GM18951 (cell line): ENCODE results near the gene TOR1AIP2.
A peak's percentile ranks its signal among the peaks of the same experiment; 100 is the strongest.

Source experiments
- POLR2A ChIP-seq: IDR thresholded peaks from 4 replicates; pipeline ENCODE4 v1.6.1; 2011; ENCODE audit warnings: mild to moderate bottlenecking; ENCODE audit not compliant: insufficient read length, insufficient read depth; ENCODE audit errors: extremely low read depth
- in situ Hi-C: fragments of 300-500 bp; cut with MboI; formaldehyde crosslinking; loops from one replicate; pipeline ENCODE4 v1.12.0; 2022; ENCODE audit warnings: low sequenced_read_pairs, mixed read lengths, inconsistent platforms; ENCODE audit not compliant: unreplicated experiment

Gene TOR1AIP2

GRCh38 chr1:179883745-179884138 is 6.1 kb upstream of the TOR1AIP2 start:
- in situ Hi-C loops: no loop called here
- TF ChIP-seq POLR2A: no peak

GRCh38 chr1:179883040-179883744 is 5.6 kb upstream of the TOR1AIP2 start:
- TF ChIP-seq POLR2A: peak; percentile 23
- in situ Hi-C loops: no loop called here

DNA sequence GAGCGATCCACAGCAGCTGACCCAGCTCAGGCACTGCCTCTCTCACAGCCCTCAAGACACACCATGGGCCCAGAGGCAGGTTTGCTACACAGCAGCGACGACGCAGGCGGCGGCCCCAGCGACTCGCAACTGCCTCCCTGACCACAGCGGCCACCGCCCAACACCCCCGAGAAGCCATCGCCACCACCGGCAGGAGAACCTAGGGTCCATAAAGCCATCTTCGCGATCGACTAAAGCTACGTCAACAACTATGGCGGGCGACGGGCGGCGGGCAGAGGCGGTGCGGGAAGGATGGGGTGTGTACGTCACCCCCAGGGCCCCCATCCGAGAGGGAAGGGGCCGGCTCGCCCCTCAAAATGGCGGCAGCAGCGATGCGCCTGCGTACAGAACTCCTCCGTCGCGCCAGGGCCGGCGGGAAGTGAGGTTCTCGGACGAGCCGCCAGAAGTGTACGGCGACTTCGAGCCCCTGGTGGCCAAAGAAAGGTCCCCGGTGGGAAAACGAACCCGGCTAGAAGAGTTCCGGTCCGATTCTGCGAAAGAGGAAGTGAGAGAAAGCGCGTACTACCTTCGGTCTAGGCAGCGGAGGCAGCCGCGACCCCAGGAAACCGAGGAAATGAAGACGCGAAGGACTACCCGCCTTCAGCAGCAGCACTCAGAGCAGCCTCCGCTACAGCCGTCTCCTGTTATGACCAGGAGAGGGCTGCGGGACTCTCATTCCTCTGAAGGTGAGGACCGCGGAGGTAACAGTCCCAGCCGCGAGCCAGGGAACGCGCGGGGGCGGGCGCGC is 4.8 kb upstream of the TOR1AIP2 start, which contains the start of gene TOR1AIP1:
TSS of gene TOR1AIP1 (plus strand) at position 33 of the 787 bp plus-strand sequence. CDS start at position 251, 218 bp downstream.
- in situ Hi-C loops: no loop called here
- TF ChIP-seq POLR2A: peak; percentile 75

DNA sequence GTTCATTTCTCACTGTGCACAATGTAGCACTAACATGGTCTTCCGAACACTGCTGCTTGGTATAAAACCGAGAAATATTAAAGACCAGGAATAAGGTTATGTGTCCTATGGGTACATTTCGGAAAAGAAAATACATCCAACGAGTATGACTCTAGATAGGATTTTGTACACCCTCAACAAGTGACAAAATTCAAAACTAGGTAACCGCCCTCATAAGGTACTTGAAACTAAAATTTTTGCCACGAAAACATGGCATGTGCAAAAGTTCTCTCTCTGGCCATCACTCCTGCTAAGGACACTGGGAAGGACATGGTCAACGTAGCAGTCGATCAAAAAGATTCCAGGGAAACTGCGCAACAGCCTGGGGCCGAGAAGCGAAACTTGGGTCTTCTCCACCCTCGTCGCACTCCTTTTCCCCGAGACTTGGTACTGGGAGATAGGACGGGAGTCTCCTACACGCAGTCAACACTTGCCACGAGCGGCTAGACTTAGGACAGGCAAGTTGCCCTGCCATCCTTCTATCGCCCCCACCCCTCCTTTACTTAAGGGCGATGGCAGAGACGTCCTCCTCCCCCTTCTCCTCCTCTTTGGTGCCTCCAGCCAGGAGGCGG is 4.1 kb upstream of the TOR1AIP2 start:
- in situ Hi-C loops: no loop called here
- TF ChIP-seq POLR2A: no peak

- in situ Hi-C loops: loop anchor here (10.0 kb wide), 1 partner anchor 295 kb away; no protein-coding TSS in a partner anchor
- TF ChIP-seq POLR2A: no peak
Observed at GRCh38 chr1:179879797-179880196, 2.2 kb upstream of the TOR1AIP2 start.

GRCh38 chr1:179876300-179876715 is 1.3 kb downstream of the TOR1AIP2 start:
- no peak for TF ChIP-seq POLR2A
- in situ Hi-C loops: loop anchor here (10.0 kb wide), 1 partner anchor 298 kb away; no protein-coding TSS in a partner anchor

DNA sequence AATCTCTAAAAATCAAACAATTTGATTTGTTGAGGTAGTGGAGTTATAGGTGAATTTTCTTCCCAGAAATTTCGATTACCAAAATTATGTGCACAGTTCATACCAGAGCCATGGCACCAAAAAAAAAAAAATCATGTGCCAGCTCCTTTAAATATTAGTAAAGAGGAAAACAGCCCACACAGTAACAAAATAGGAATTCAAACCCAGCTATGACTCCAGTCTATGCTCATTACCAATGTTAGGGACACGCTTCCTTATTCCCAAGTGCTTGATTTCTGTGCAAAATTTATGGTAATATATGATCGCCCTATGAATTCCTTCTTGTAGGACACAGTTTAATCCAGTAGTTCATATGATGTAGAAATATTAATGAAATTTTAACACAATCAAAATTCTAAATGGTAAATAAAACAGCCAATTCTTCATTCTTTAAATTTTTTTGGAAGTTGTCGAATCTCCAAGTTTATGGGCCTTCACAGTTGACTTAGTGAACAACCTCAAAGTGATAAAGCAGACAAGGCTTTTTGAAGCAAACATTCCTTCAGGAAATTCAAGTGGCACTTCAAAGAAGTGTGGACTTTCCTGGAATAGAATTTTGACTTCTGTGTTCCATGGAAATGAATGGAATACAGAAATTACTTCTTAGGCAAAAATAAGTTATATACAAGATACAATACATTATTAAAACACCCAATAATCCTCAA is 1.9 kb downstream of the TOR1AIP2 start:
- in situ Hi-C loops: loop anchor here (10.0 kb wide), 1 partner anchor 299 kb away; no protein-coding TSS in a partner anchor
- no peak for TF ChIP-seq POLR2A

DNA sequence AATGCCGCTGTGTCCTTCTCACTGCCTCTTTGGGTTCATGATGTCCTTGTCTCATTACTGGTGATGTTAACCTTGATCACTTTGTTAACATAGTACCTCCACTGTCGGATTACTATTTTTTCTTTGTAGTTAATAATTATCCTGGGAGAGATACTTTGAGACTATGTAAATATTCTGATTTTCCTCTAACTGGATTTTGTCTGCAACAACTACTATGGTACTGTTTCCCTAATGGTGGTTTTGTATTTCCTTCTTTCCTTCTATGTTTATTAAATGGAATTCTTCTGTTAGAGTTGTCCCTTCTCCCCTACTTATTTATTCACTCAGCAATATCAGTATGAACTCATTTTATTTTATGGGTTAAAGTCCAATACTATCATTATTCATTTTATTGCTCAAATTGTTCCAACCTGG is 4.2 kb downstream of the TOR1AIP2 start:
- TF ChIP-seq POLR2A: no peak
- in situ Hi-C loops: loop anchor here (10.0 kb wide), 1 partner anchor 301 kb away; no protein-coding TSS in a partner anchor

DNA sequence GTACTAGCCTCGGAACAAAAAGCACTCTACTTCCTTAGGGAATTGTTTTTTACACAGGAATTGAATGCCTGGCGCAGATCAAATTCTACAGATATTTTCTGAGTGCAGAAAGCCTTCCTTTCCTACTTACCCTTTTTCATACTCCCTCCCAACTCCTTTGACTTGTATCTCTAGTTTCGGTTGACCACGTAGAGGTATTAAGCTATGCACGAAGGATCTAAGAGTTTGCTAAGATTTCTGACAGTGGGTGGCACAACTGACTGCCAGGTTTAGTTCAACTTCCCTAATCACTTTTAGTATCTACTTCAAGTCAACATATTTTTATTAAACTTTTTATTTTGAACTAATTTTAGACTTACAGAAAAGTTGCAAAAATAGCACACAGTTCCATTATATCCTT is 5.0 kb downstream of the TOR1AIP2 start:
- in situ Hi-C loops: loop anchor here (10.0 kb wide), 1 partner anchor 302 kb away; no protein-coding TSS in a partner anchor

DNA sequence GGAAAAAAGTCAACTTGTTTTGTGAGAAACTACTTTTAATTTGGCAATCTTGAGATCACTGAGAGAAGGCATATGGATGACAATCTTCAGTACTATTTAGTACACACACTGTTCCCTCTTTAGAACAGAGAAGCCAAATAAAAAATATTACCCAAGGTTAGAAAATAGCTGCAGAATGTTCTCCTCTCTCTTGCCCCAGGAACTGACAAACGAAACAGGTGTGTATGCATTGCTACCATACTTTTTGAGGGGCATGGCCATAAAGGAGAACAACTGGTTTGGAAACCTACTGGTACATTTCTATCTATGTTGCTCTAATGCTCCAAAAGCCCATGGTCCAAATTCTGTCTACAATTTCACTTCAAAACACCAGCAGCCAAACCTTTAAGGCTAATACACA is 5.7 kb downstream of the TOR1AIP2 start:
- no peak for TF ChIP-seq POLR2A
- in situ Hi-C loops: loop anchor here (10.0 kb wide), 1 partner anchor 303 kb away; no protein-coding TSS in a partner anchor

More for the DNA sequence above, 5.0 kb downstream of the TOR1AIP2 start:
- TF ChIP-seq POLR2A: no peak

DNA sequence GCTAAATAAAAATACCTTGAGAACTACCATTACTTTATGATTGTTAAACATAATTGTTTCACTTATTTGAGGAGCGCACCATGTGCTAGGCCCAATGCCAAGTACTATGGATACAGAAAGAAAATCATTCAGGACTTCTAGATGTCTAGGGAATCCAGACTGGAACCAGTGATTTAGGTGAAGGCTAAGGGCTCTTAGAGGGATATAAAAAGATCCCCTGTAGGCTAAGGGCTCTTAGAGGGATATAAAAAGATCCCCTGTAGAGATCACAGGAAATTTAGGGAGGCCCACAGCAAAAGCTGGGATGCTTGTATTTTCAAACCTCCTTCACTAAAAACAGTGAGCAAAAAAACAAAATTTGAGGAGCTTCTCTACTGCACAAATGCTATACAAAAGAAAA is 6.7 kb downstream of the TOR1AIP2 start:
- in situ Hi-C loops: loop anchor here (10.0 kb wide), 1 partner anchor 304 kb away; no protein-coding TSS in a partner anchor
- TF ChIP-seq POLR2A: no peak

GRCh38 chr1:179867493-179868330 is 9.9 kb downstream of the TOR1AIP2 start:
- no peak for TF ChIP-seq POLR2A
- in situ Hi-C loops: no loop called here
